Measurements from ENCODE around the gene EXOC4.

Gene EXOC4

DNA sequence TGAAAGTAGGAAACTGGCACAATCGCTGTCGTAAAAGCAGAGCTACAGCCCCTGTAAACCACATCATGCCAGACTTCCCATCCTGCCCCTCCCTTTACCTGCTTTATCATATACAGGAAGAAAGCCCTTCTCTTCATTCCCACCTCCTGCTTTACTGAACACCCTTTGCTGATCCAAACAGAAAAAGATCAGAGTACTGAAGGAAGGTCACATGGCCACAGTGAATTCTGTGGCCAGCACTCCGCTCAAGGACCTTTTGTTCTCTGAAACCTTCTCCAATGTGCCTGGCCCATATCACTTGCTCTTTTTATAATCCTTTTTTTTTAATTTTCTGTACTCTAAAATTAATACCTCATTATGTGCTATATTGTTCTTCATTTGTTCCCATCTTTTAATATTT is 765.4 kb downstream of the EXOC4 start:
- no peak overlapping the region for H2AFZ ChIP-seq (ENCODE audit: low read length)
- H3K4me1 ChIP-seq (ENCODE audit: insufficient read depth, low read length, severe bottlenecking) = peaks cover 7% of the 10 kb centered on the region
- no peak overlapping the region for H3K9ac ChIP-seq (ENCODE audit: low read length)
- no peaks in the 10 kb centered on the region for H3K27me3 ChIP-seq (ENCODE audit: insufficient read depth, low read length)
- H3F3A ChIP-seq (ENCODE audit: insufficient read depth, low read length) = no peaks in the 10 kb centered on the region
- H3K27ac ChIP-seq (ENCODE audit: low read depth, low read length, poor library complexity, severe bottlenecking) = no peak overlapping the region
- H3K4me2 ChIP-seq (ENCODE audit: low read length) = no peak overlapping the region
- no peak overlapping the region for H3K4me3 ChIP-seq (ENCODE audit: low read depth, low read length, poor library complexity, severe bottlenecking)
- H4K20me1 ChIP-seq (ENCODE audit: insufficient read depth, low read length) = no peaks in the 10 kb centered on the region
- no peaks in the 10 kb centered on the region for H3K9me2 ChIP-seq (ENCODE audit: low read depth, low read length)
- H3K79me2 ChIP-seq (ENCODE audit: insufficient read depth, low read length) = no peaks in the 10 kb centered on the region
- TF ChIP-seq EZH2 (IDR thresholded peaks at IDR 0.05; ENCODE audit: borderline replicate concordance, low read length) = no peak
- TF ChIP-seq, protein P1, sequence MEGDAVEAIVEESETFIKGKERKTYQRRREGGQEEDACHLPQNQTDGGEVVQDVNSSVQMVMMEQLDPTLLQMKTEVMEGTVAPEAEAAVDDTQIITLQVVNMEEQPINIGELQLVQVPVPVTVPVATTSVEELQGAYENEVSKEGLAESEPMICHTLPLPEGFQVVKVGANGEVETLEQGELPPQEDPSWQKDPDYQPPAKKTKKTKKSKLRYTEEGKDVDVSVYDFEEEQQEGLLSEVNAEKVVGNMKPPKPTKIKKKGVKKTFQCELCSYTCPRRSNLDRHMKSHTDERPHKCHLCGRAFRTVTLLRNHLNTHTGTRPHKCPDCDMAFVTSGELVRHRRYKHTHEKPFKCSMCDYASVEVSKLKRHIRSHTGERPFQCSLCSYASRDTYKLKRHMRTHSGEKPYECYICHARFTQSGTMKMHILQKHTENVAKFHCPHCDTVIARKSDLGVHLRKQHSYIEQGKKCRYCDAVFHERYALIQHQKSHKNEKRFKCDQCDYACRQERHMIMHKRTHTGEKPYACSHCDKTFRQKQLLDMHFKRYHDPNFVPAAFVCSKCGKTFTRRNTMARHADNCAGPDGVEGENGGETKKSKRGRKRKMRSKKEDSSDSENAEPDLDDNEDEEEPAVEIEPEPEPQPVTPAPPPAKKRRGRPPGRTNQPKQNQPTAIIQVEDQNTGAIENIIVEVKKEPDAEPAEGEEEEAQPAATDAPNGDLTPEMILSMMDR (IDR thresholded peaks at IDR 0.05; ENCODE audit: low read length) = no peak
- H3K36me3 ChIP-seq (ENCODE audit: insufficient read depth, low read length) = no peaks in the 10 kb centered on the region
- no peaks in the 10 kb centered on the region for H3K9me3 ChIP-seq (ENCODE audit: low read length)

DNA sequence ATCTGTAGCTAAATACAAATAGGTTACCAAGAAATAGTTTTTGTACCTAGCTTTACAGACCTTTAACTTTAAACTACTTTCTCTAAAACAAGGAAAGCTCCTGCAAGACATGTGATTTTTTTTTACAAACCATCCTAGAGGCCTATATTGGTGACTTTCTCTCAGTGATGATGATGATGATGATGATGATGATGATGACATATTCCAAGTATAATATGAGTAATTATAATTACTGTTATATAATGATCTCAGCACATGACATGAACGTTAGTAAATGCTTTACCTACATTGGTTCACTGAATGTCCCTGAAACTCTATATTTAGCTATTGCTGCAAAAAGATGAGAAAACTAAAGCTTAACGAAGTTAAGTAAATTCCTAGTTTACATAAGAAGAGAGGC is 766.4 kb downstream of the EXOC4 start:
- H3K9me2 ChIP-seq (ENCODE audit: low read depth, low read length) = no peaks in the 10 kb centered on the region
- peaks cover 7% of the 10 kb centered on the region for H3K4me1 ChIP-seq (ENCODE audit: insufficient read depth, low read length, severe bottlenecking)
- H3K27ac ChIP-seq (ENCODE audit: low read depth, low read length, poor library complexity, severe bottlenecking) = no peak overlapping the region
- no peaks in the 10 kb centered on the region for H4K20me1 ChIP-seq (ENCODE audit: insufficient read depth, low read length)
- no peaks in the 10 kb centered on the region for H3K9me3 ChIP-seq (ENCODE audit: low read length)
- H3K79me2 ChIP-seq (ENCODE audit: insufficient read depth, low read length) = no peaks in the 10 kb centered on the region
- no peaks in the 10 kb centered on the region for H3K36me3 ChIP-seq (ENCODE audit: insufficient read depth, low read length)
- H2AFZ ChIP-seq (ENCODE audit: low read length) = no peak overlapping the region
- TF ChIP-seq, protein P1 (IDR thresholded peaks at IDR 0.05; ENCODE audit: low read length) = no peak
- TF ChIP-seq EZH2 (IDR thresholded peaks at IDR 0.05; ENCODE audit: borderline replicate concordance, low read length) = no peak
- H3F3A ChIP-seq (ENCODE audit: insufficient read depth, low read length) = no peaks in the 10 kb centered on the region
- no peak overlapping the region for H3K4me2 ChIP-seq (ENCODE audit: low read length)
- H3K9ac ChIP-seq (ENCODE audit: low read length) = no peak overlapping the region
- H3K4me3 ChIP-seq (ENCODE audit: low read depth, low read length, poor library complexity, severe bottlenecking) = no peak overlapping the region
- H3K27me3 ChIP-seq (ENCODE audit: insufficient read depth, low read length) = no peaks in the 10 kb centered on the region

DNA sequence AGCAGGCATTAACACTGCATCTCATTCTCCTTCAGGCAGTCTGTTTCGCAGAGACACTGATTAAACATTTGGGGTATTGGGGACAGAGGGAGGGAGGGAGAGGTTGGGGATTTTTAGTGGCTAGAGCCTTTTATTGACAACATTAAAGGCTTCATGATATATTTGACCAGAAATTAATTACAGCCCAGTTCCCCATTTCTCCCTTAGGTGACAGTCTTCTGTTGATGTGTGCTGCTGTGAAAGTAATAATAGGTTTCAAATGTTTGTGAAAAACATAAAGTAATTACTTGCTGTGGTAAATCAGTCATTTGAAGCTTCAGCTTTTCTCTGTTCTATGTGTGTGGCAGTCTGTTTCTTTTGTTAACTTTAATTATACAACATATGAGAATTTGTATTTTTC is 769.0 kb downstream of the EXOC4 start:
- Histone ChIP-seq H3K27me3 (ENCODE audit: insufficient read depth, low read length) (no peaks in the 10 kb centered on the region), H3K4me2 (ENCODE audit: low read length) (no peak overlapping the region), H3K9ac (ENCODE audit: low read length) (no peak overlapping the region), H3F3A (ENCODE audit: insufficient read depth, low read length) (no peaks in the 10 kb centered on the region), H3K4me1 (ENCODE audit: insufficient read depth, low read length, severe bottlenecking) (peaks cover 7% of the 10 kb centered on the region), H3K9me2 (ENCODE audit: low read depth, low read length) (no peaks in the 10 kb centered on the region), H3K27ac (ENCODE audit: low read depth, low read length, poor library complexity, severe bottlenecking) (no peak overlapping the region), H2AFZ (ENCODE audit: low read length) (no peak overlapping the region), H3K4me3 (ENCODE audit: low read depth, low read length, poor library complexity, severe bottlenecking) (no peak overlapping the region), H3K36me3 (ENCODE audit: insufficient read depth, low read length) (no peaks in the 10 kb centered on the region), H4K20me1 (ENCODE audit: insufficient read depth, low read length) (no peaks in the 10 kb centered on the region), H3K9me3 (ENCODE audit: low read length) (no peaks in the 10 kb centered on the region), H3K79me2 (ENCODE audit: insufficient read depth, low read length) (no peaks in the 10 kb centered on the region)
- TF ChIP-seq, protein P1 (IDR thresholded peaks at IDR 0.05; ENCODE audit: low read length) = no peak

Measured in OCI-LY1 (cell line).